Mesenchymal stem cell (in vitro differentiated cells and primary cell): ENCODE measurements around the gene RASSF8.

Source experiments
- DNase-seq: peaks from one replicate; pipeline ENCODE4 v3.0.0-alpha.2; 2013
- H2AFZ ChIP-seq: one replicate; pipeline ENCODE4 v1.6.1; 2013; ENCODE audit warnings: low read depth, mild to moderate bottlenecking, control low read depth, inconsistent platforms, low read length, moderate library complexity
- H2AK5ac ChIP-seq: 2 replicates; pipeline ENCODE4 v1.6.1; 2013; ENCODE audit warnings: low read length, moderate library complexity, mild to moderate bottlenecking, inconsistent platforms; ENCODE audit not compliant: severe bottlenecking
- H2BK120ac ChIP-seq: one replicate; pipeline ENCODE4 v1.6.1; 2013; ENCODE audit warnings: low read depth, mild to moderate bottlenecking, inconsistent platforms, low read length, moderate library complexity
- H2BK12ac ChIP-seq, 2 experiments: one replicate each; pipeline ENCODE4 v1.6.1; 2013; ENCODE audit warnings: inconsistent platforms in 2 of 2, low read length in 2 of 2, mild to moderate bottlenecking in 2 of 2, moderate library complexity in 2 of 2, control low read depth in 1 of 2
- H2BK15ac ChIP-seq: one replicate; pipeline ENCODE4 v1.6.1; 2013; ENCODE audit warnings: mild to moderate bottlenecking, low read depth, inconsistent platforms; ENCODE audit not compliant: poor library complexity, severe bottlenecking
- H2BK5ac ChIP-seq: 2 replicates; pipeline ENCODE4 v1.6.1; 2013; ENCODE audit warnings: low read depth, mild to moderate bottlenecking, low read length, control low read depth, inconsistent platforms; ENCODE audit not compliant: poor library complexity, severe bottlenecking
- H3K14ac ChIP-seq, 2 experiments: one replicate each; pipeline ENCODE4 v1.6.1; 2013; ENCODE audit warnings: inconsistent platforms in 2 of 2, low read length in 2 of 2, control low read depth in 1 of 2, mild to moderate bottlenecking in 1 of 2, moderate library complexity in 1 of 2
- H3K18ac ChIP-seq, 2 experiments: one replicate each; pipeline ENCODE4 v1.6.1; 2013; ENCODE audit warnings: inconsistent platforms in 2 of 2, low read length in 2 of 2, control low read depth in 1 of 2, low read depth in 1 of 2, mild to moderate bottlenecking in 1 of 2
- H3K23ac ChIP-seq, 2 experiments: one replicate each; pipeline ENCODE4 v1.6.1; 2013; ENCODE audit warnings: inconsistent platforms in 2 of 2, low read length in 2 of 2, mild to moderate bottlenecking in 2 of 2, moderate library complexity in 2 of 2, control low read depth in 1 of 2
- H3K27ac ChIP-seq: 2 replicates; pipeline ENCODE4 v1.5.1; 2013; ENCODE audit warnings: mild to moderate bottlenecking, moderate library complexity, low read length, control low read depth, inconsistent platforms; ENCODE audit not compliant: poor library complexity, severe bottlenecking
- H3K27me3 ChIP-seq, 2 experiments: 2 replicates each; pipeline versions ENCODE4 v1.6.1 to v1.7.0; 2013; ENCODE audit warnings: low read length in 2 of 2, mild to moderate bottlenecking in 2 of 2, moderate library complexity in 2 of 2, control low read depth in 1 of 2, inconsistent platforms in 1 of 2; ENCODE audit not compliant: control insufficient read depth in 1 of 2, insufficient read depth in 1 of 2
- H3K36me3 ChIP-seq, 2 experiments: 2 replicates each; pipeline versions ENCODE4 v1.6.1 to v1.7.0; 2013; ENCODE audit warnings: low read length in 2 of 2, control low read depth in 1 of 2, inconsistent platforms in 1 of 2, low read depth in 1 of 2, mild to moderate bottlenecking in 1 of 2; ENCODE audit not compliant: insufficient read depth in 2 of 2, control insufficient read depth in 1 of 2
- H3K4ac ChIP-seq, 2 experiments: one replicate each; pipeline ENCODE4 v1.6.1; 2013; ENCODE audit warnings: inconsistent platforms in 2 of 2, low read length in 2 of 2, mild to moderate bottlenecking in 2 of 2, moderate library complexity in 2 of 2, control low read depth in 1 of 2, low read depth in 1 of 2
- H3K4me1 ChIP-seq: 2 replicates; pipeline ENCODE4 v1.6.1; 2013; ENCODE audit warnings: low read depth, low read length, control low read depth; ENCODE audit not compliant: control insufficient read depth, insufficient read depth
- H3K4me2 ChIP-seq: 2 replicates; pipeline ENCODE4 v1.6.1; 2013; ENCODE audit warnings: low read length, mild to moderate bottlenecking, inconsistent platforms; ENCODE audit not compliant: poor library complexity, severe bottlenecking
- H3K4me3 ChIP-seq, 2 experiments: 2 replicates each; pipeline versions ENCODE4 v1.5.1 to v1.7.0; 2013; ENCODE audit warnings: low read length in 2 of 2, mild to moderate bottlenecking in 2 of 2, control low read depth in 1 of 2, low read depth in 1 of 2; ENCODE audit not compliant: insufficient read depth in 1 of 2
- H3K79me1 ChIP-seq: replicated peaks from 2 replicates; pipeline ENCODE4 v1.6.1; 2013; ENCODE audit warnings: mild to moderate bottlenecking, control low read depth, low read length, inconsistent platforms; ENCODE audit not compliant: poor library complexity, severe bottlenecking
- H3K9ac ChIP-seq: 2 replicates; pipeline ENCODE4 v1.7.0; 2013; ENCODE audit warnings: mild to moderate bottlenecking, low read length, moderate library complexity
- H3K9me3 ChIP-seq: 2 replicates; pipeline ENCODE4 v1.7.0; 2013; ENCODE audit warnings: mild to moderate bottlenecking, low read length; ENCODE audit not compliant: control insufficient read depth
- H4K8ac ChIP-seq: one replicate; pipeline ENCODE4 v1.6.1; 2013; ENCODE audit warnings: inconsistent platforms, mild to moderate bottlenecking, low read length, moderate library complexity
- H4K91ac ChIP-seq: one replicate; pipeline ENCODE4 v1.6.1; 2013; ENCODE audit warnings: mild to moderate bottlenecking, low read length, inconsistent platforms
- WGBS: methylation state at CpG from one replicate; pipeline ENCODE4 v1.1.7; 2013; ENCODE audit warnings: mixed read lengths; 5-methylcytosine and 5-hydroxymethylcytosine counted together

RASSF8 gene

GRCh38 chr12:26031827-26032226, 73.3 kb downstream of the RASSF8 start:
- Histone ChIP-seq H3K9me3 (no peaks in the 10 kb centered on the region), H2AFZ (no peak overlapping the region), H2BK15ac (no peak overlapping the region), H3K36me3 (no peaks in the 10 kb centered on the region), H4K91ac (no peak overlapping the region), H2BK5ac (no peak overlapping the region), H3K79me1 (peaks cover 10% of the 10 kb centered on the region), H3K4me3 (no peak overlapping the region), H4K8ac (no peak overlapping the region), H2AK5ac (no peak overlapping the region), H3K4me2 (no peak overlapping the region), H3K14ac (no peak overlapping the region), H3K23ac (no peak overlapping the region), H3K9ac (peak overlapping the region; percentile 18), H2BK12ac (no peak overlapping the region), H3K4me1 (peaks cover 5% of the 10 kb centered on the region), H3K4ac (no peak overlapping the region), H2BK120ac (no peak overlapping the region), H3K27me3 (no peaks in the 10 kb centered on the region), H3K18ac (no peak overlapping the region), H3K27ac (no peak overlapping the region)
- DNase-seq: peak; percentile 50

GRCh38 chr12:26032290-26032689, 73.8 kb downstream of the RASSF8 start:
- Histone ChIP-seq H2BK120ac (no peak overlapping the region), H3K4me3 (no peak overlapping the region), H3K9ac (peak overlapping the region; percentile 18), H2AFZ (no peak overlapping the region), H3K4ac (no peak overlapping the region), H4K91ac (no peak overlapping the region), H2BK12ac (no peak overlapping the region), H3K36me3 (no peaks in the 10 kb centered on the region), H3K18ac (no peak overlapping the region), H3K27me3 (no peaks in the 10 kb centered on the region), H3K79me1 (peaks cover 13% of the 10 kb centered on the region), H3K9me3 (no peaks in the 10 kb centered on the region), H2BK5ac (no peak overlapping the region), H3K23ac (no peak overlapping the region), H3K4me2 (no peak overlapping the region), H2BK15ac (no peak overlapping the region), H3K14ac (no peak overlapping the region), H2AK5ac (no peak overlapping the region), H3K27ac (no peak overlapping the region), H4K8ac (no peak overlapping the region), H3K4me1 (peaks cover 5% of the 10 kb centered on the region)
- 100% methylated on average over 1 of the region's 1 CpG for WGBS
- no peak for DNase-seq

GRCh38 chr12:26032719-26033241, 74.3 kb downstream of the RASSF8 start:
- H3K4ac ChIP-seq: no peak overlapping the region
- no peak overlapping the region for H4K91ac ChIP-seq
- H3K18ac ChIP-seq: no peak overlapping the region
- H2AFZ ChIP-seq: no peak overlapping the region
- no peak overlapping the region for H3K4me2 ChIP-seq
- peaks cover 0 to 3% of the 10 kb centered on the region in 2 experiments for H3K36me3 ChIP-seq
- peaks cover 16% of the 10 kb centered on the region for H3K79me1 ChIP-seq
- H3K4me1 ChIP-seq: peaks cover 3% of the 10 kb centered on the region
- no peak overlapping the region for H2BK12ac ChIP-seq
- no peak overlapping the region for H3K27ac ChIP-seq
- no CpG with 5 or more reads among the region's 1 CpG for WGBS
- H3K4me3 ChIP-seq: no peak overlapping the region
- H3K9ac ChIP-seq: peak overlapping the region; percentile 18
- no peak overlapping the region for H2BK15ac ChIP-seq
- no peak overlapping the region for H2BK120ac ChIP-seq
- H3K14ac ChIP-seq: no peak overlapping the region
- H3K23ac ChIP-seq: no peak overlapping the region
- no peaks in the 10 kb centered on the region for H3K9me3 ChIP-seq
- H2BK5ac ChIP-seq: no peak overlapping the region
- H4K8ac ChIP-seq: no peak overlapping the region
- H2AK5ac ChIP-seq: no peak overlapping the region
- H3K27me3 ChIP-seq: no peaks in the 10 kb centered on the region
- peak; percentile 50 for DNase-seq

- H2AK5ac ChIP-seq: no peak overlapping the region
Measured at GRCh38 chr12:26034371-26035142, 76.1 kb downstream of the RASSF8 start.

More at GRCh38 chr12:26034371-26035142, 76.1 kb downstream of the RASSF8 start:
- Histone ChIP-seq H4K8ac (no peak overlapping the region), H3K4me1 (peaks cover 3% of the 10 kb centered on the region), H2BK15ac (no peak overlapping the region), H2AFZ (no peak overlapping the region), H3K79me1 (peaks cover 21% of the 10 kb centered on the region), H3K14ac (no peak overlapping the region), H2BK120ac (no peak overlapping the region), H3K4me2 (no peak overlapping the region), H2BK5ac (no peak overlapping the region), H3K23ac (no peak overlapping the region), H3K4ac (no peak overlapping the region), H4K91ac (no peak overlapping the region), H3K27me3 (no peaks in the 10 kb centered on the region), H2BK12ac (no peak overlapping the region), H3K18ac (no peak overlapping the region), H3K27ac (no peak overlapping the region), H3K36me3 (peaks cover 0 to 9% of the 10 kb centered on the region in 2 experiments), H3K4me3 (no peak overlapping the region), H3K9me3 (no peaks in the 10 kb centered on the region), H3K9ac (peak overlapping the region; percentile 37)
- WGBS: 100% methylated on average over 3 of the region's 5 CpGs
- DNase-seq: no peak
